Upper lobe of left lung (tissue), 4 donors: ENCODE measurements around the gene RPL38.

ENCODE experiments used
- CTCF ChIP-seq, 6 experiments: fragments of 450-650 bp in 4 of 6; fragments of 200-600 bp in 2 of 6; sonication (generic) in 2 of 6; IDR thresholded peaks; one replicate each; pipeline ENCODE4 v1.5.1; 2016 to 2019; ENCODE audit warnings: antibody characterized with exemption in 6 of 6
- EP300 ChIP-seq, 4 donors: sonication (generic); formaldehyde crosslinking; IDR thresholded peaks; one replicate each; pipeline ENCODE4 v1.5.1; 2017; ENCODE audit warnings: antibody characterized with exemption in 4 of 4, control low read depth in 2 of 4
- POLR2A ChIP-seq, 4 donors: fragments of 450-650 bp; IDR thresholded peaks; one replicate each; pipeline ENCODE4 v1.5.1; 2016 to 2017; ENCODE audit warnings: antibody characterized with exemption in 4 of 4, mild to moderate bottlenecking in 2 of 4
- POLR2AphosphoS5 ChIP-seq, 2 donors: sonication (generic); formaldehyde crosslinking; IDR thresholded peaks; one replicate each; pipeline ENCODE4 v1.5.1; 2017; ENCODE audit warnings: antibody characterized with exemption in 2 of 2

- TF ChIP-seq CTCF (IDR thresholded peaks at IDR 0.05) (no peak), POLR2A (IDR thresholded peaks at IDR 0.05) (no peak), POLR2AphosphoS5 (IDR thresholded peaks at IDR 0.05) (no peak), EP300 (IDR thresholded peaks at IDR 0.05) (no peak)
These were observed 42.0 kb upstream of the RPL38 start for GRCh38 chr17:74161503-74161875.
